ENCODE measurements around the gene KRABD2.

Gene KRABD2

DNA sequence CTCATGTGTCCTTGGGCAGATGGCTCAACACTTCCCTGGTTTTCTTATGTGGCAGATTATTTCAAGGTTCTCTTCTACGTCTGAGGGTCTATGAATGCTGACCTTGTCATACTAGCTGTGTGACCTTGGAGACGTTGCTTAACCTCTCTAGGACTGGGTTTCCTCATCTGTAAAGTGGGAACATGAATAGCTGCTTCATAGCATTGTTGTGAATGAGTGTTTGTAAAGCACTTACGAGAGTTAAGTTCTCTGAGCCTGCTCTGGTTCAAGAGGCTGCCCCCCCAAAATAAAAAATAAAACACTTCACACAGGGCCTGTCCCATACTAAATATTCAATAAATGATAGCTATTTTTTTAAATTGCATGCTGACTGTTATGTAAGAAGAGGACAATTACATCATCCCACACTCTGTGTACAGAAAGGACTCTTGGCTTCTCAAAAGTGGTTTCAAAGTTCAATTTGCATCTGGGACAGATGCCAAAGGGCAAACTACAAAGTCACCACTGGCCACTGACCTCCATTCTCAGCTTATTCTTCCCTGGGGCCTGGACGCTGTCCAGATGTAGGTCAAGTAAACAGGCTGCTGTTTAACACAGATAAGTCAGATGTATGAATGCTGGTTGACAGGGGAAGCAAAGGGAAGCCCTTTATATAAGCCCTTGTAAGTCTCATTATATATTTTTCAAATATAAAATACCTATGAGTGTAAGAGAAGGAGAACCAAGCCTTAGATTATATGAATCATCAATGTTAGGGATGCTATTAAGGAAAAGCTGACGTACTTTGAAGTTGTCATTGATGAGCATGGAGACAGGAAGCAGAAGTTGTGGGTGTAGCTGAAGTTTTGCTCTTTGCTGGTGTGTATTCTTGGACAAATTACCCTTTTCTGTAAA is 43.8 kb upstream of the KRABD2 start:
- ChIA-PET POLR2A (interaction anchor here (1.1 kb wide), 1 partner anchor 17 kb away, joined by 4 read pairs; no protein-coding TSS in a partner anchor), CTCF (interaction anchor here (1.7 to 2.7 kb wide), 2 partner anchors 10 to 36 kb away, joined by 4 to 17 read pairs; no protein-coding TSS in a partner anchor), RAD21 (ENCODE audit: low non-redundant PET in 1 of 2, low total read pairs in 2 of 2, uncharacterized antibody in 2 of 2, unreplicated experiment in 2 of 2) (no interaction called here)
- H3K27ac ChIP-seq (ENCODE audit: low read depth, low read length) = no peak overlapping the region
- H3K9me3 ChIP-seq (ENCODE audit: control insufficient read depth in 1 of 2, insufficient read depth in 1 of 2, low read depth in 1 of 2, low read length in 2 of 2) = no peaks in the 10 kb centered on the region
- no peaks in the 10 kb centered on the region for H3K79me2 ChIP-seq (ENCODE audit: insufficient read depth, low read length)
- no peaks in the 10 kb centered on the region for H3K36me3 ChIP-seq (ENCODE audit: control insufficient read depth in 1 of 2, insufficient read depth in 2 of 2, low read length in 2 of 2)
- intact Hi-C loops (cut with micrococcal nuclease) = no loop called here
- no peaks in the 10 kb centered on the region for H4K20me1 ChIP-seq (ENCODE audit: insufficient read depth)
- TF ChIP-seq SP1 (IDR thresholded peaks at IDR 0.05; ENCODE audit: low read depth) (no peak), SIN3A (IDR thresholded peaks at IDR 0.05; ENCODE audit: low read depth) (no peak), SRF (IDR thresholded peaks at IDR 0.05; ENCODE audit: low read depth) (no peak), FOSL1 (IDR thresholded peaks at IDR 0.05; ENCODE audit: low read depth) (no peak), EGR1 (IDR thresholded peaks at IDR 0.05; ENCODE audit: low read depth) (no peak), ELF1 (IDR thresholded peaks at IDR 0.05; ENCODE audit: borderline replicate concordance, low read depth) (no peak), ZFX (IDR thresholded peaks at IDR 0.05) (no peak), CBX3 (IDR thresholded peaks at IDR 0.05; ENCODE audit: low read depth) (no peak), TCF7L2 (IDR thresholded peaks at IDR 0.05; ENCODE audit: borderline replicate concordance, extremely low read depth, insufficient read depth, insufficient read length) (no peak)
- TF ChIP-seq, protein P1, sequence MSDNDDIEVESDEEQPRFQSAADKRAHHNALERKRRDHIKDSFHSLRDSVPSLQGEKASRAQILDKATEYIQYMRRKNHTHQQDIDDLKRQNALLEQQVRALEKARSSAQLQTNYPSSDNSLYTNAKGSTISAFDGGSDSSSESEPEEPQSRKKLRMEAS (IDR thresholded peaks at IDR 0.05) = no peak
- TF ChIP-seq, protein P2, sequence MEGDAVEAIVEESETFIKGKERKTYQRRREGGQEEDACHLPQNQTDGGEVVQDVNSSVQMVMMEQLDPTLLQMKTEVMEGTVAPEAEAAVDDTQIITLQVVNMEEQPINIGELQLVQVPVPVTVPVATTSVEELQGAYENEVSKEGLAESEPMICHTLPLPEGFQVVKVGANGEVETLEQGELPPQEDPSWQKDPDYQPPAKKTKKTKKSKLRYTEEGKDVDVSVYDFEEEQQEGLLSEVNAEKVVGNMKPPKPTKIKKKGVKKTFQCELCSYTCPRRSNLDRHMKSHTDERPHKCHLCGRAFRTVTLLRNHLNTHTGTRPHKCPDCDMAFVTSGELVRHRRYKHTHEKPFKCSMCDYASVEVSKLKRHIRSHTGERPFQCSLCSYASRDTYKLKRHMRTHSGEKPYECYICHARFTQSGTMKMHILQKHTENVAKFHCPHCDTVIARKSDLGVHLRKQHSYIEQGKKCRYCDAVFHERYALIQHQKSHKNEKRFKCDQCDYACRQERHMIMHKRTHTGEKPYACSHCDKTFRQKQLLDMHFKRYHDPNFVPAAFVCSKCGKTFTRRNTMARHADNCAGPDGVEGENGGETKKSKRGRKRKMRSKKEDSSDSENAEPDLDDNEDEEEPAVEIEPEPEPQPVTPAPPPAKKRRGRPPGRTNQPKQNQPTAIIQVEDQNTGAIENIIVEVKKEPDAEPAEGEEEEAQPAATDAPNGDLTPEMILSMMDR (IDR thresholded peaks at IDR 0.05 in 2 of 3, conservative IDR thresholded peaks at IDR 0.05 in 1 of 3; ENCODE audit: borderline replicate concordance in 1 of 3, insufficient read depth in 1 of 3, low read depth in 2 of 3, low read length in 2 of 3) = no peak
- TF ChIP-seq, protein P3, sequence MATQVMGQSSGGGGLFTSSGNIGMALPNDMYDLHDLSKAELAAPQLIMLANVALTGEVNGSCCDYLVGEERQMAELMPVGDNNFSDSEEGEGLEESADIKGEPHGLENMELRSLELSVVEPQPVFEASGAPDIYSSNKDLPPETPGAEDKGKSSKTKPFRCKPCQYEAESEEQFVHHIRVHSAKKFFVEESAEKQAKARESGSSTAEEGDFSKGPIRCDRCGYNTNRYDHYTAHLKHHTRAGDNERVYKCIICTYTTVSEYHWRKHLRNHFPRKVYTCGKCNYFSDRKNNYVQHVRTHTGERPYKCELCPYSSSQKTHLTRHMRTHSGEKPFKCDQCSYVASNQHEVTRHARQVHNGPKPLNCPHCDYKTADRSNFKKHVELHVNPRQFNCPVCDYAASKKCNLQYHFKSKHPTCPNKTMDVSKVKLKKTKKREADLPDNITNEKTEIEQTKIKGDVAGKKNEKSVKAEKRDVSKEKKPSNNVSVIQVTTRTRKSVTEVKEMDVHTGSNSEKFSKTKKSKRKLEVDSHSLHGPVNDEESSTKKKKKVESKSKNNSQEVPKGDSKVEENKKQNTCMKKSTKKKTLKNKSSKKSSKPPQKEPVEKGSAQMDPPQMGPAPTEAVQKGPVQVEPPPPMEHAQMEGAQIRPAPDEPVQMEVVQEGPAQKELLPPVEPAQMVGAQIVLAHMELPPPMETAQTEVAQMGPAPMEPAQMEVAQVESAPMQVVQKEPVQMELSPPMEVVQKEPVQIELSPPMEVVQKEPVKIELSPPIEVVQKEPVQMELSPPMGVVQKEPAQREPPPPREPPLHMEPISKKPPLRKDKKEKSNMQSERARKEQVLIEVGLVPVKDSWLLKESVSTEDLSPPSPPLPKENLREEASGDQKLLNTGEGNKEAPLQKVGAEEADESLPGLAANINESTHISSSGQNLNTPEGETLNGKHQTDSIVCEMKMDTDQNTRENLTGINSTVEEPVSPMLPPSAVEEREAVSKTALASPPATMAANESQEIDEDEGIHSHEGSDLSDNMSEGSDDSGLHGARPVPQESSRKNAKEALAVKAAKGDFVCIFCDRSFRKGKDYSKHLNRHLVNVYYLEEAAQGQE (IDR thresholded peaks at IDR 0.05; ENCODE audit: low read depth) = no peak
- TF ChIP-seq, protein P4, sequence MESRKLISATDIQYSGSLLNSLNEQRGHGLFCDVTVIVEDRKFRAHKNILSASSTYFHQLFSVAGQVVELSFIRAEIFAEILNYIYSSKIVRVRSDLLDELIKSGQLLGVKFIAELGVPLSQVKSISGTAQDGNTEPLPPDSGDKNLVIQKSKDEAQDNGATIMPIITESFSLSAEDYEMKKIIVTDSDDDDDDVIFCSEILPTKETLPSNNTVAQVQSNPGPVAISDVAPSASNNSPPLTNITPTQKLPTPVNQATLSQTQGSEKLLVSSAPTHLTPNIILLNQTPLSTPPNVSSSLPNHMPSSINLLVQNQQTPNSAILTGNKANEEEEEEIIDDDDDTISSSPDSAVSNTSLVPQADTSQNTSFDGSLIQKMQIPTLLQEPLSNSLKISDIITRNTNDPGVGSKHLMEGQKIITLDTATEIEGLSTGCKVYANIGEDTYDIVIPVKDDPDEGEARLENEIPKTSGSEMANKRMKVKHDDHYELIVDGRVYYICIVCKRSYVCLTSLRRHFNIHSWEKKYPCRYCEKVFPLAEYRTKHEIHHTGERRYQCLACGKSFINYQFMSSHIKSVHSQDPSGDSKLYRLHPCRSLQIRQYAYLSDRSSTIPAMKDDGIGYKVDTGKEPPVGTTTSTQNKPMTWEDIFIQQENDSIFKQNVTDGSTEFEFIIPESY (IDR thresholded peaks at IDR 0.05; ENCODE audit: extremely low read depth, insufficient replicate concordance, low read length) = no peak
- peaks cover 6 to 10% of the 10 kb centered on the region in 2 experiments for H3K4me1 ChIP-seq (ENCODE audit: control insufficient read depth in 1 of 2, insufficient read depth in 2 of 2, low read length in 2 of 2)
- ATAC-seq = no peak
- H3K9ac ChIP-seq (ENCODE audit: low read length) = no peak overlapping the region
- no peak for DNase-seq (ENCODE audit: low read depth, low spot score)
- H3K4me3 ChIP-seq (replicated peaks in 1 of 2; ENCODE audit: low read depth in 1 of 2, low read length in 2 of 2) = no peak overlapping the region
- no peaks in the 10 kb centered on the region for H3K9me2 ChIP-seq (ENCODE audit: insufficient read depth)
- no TSS peak for BruUV-seq (replicated peaks)
- no peak overlapping the region for H2AFZ ChIP-seq (ENCODE audit: low read depth, low read length, poor library complexity, severe bottlenecking)
- H3K27me3 ChIP-seq (ENCODE audit: insufficient read depth, low read length) = peaks cover 6% of the 10 kb centered on the region; the same call in 1 of the 2 replicates
- no peak overlapping the region for H3K4me2 ChIP-seq (ENCODE audit: low read length)
